Measurements from ENCODE around the gene TNRC18.

The TNRC18 gene

DNA sequence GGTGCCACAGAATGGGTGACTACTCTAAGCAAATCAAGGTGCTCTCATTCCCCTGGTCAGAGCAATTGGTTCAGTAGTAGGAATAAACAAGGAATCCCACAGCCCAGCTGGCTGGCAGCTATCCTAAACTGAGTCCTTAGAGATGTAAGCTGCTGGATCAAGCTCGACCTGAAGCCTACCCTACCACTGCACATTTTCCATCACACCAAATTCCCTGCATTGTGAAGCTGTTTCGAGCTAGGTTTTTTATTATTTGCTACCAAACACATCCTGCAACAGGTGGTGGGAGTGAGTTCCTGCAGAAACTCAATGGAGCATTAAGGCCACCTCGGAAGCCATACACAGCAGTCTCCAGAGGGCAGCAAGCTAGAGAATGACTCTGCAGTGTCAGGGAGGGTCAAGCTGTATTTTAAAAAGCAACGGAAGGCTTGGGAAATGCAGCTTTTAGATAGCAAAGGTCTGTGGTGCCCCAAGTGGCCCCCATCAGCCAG is 33.7 kb upstream of the TNRC18 start:
- Histone ChIP-seq H2BK120ac (ENCODE audit: low read depth, low read length) (no peak overlapping the region), H3K27ac (ENCODE audit: low read depth, low read length) (no peak overlapping the region), H3K4me1 (ENCODE audit: control insufficient read depth, low read depth, low read length) (no peaks in the 10 kb centered on the region), H3K9ac (ENCODE audit: low read length) (no peak overlapping the region), H3K56ac (ENCODE audit: low read length) (no peak overlapping the region), H3K27me3 (ENCODE audit: insufficient read depth, low read length, poor library complexity) (no peaks in the 10 kb centered on the region), H4K5ac (ENCODE audit: low read length) (no peak overlapping the region), H3K4me3 (ENCODE audit: low read length) (no peak overlapping the region), H2BK5ac (ENCODE audit: low read length) (no peak overlapping the region), H2BK15ac (replicated peaks; ENCODE audit: low read depth) (no peak overlapping the region), H3K4ac (ENCODE audit: low read depth, low read length) (no peak overlapping the region), H3K23ac (ENCODE audit: low read length) (no peak overlapping the region), H3K18ac (ENCODE audit: low read length) (no peak overlapping the region), H3K4me2 (ENCODE audit: low read length) (no peak overlapping the region), H2AK5ac (ENCODE audit: low read length) (no peak overlapping the region), H4K8ac (ENCODE audit: low read depth, low read length) (no peak overlapping the region), H3K79me2 (ENCODE audit: control insufficient read depth, insufficient read depth, low read length) (no peaks in the 10 kb centered on the region), H3K79me1 (ENCODE audit: low read length) (no peaks in the 10 kb centered on the region), H3K36me3 (ENCODE audit: control insufficient read depth, insufficient read depth, low read length) (no peaks in the 10 kb centered on the region)
- WGBS (ENCODE audit: extremely low coverage, insufficient coverage, low lambda C conversion rate): no CpG with 5 or more reads among the region's 4 CpGs
- no peak for DNase-seq

DNA sequence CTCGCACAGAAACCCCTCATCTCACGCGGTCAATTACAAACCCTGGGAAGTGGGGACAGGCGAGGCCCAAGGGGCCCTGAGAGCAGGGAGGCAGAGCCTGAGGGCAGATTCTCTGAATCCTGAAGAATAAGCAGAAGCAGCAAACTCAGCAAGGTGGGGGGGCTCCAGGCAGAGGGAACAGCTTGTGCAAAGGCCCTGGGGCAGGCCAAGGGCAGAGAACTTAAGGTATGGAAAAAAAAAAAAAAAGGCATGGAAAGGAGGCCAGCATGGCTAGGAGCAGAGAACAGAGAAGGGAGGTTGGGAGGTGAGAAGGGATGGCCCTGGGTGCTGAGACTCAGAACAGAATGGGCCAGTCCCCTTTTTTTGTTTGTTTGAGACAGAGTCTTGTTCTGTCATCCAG is 32.8 kb upstream of the TNRC18 start:
- DNase-seq: no peak
- no CpG with 5 or more reads among the region's 4 CpGs for WGBS (ENCODE audit: extremely low coverage, insufficient coverage, low lambda C conversion rate)
- Histone ChIP-seq H3K56ac (ENCODE audit: low read length) (no peak overlapping the region), H3K79me1 (ENCODE audit: low read length) (no peaks in the 10 kb centered on the region), H3K4me2 (ENCODE audit: low read length) (no peak overlapping the region), H2BK15ac (replicated peaks; ENCODE audit: low read depth) (no peak overlapping the region), H3K4ac (ENCODE audit: low read depth, low read length) (no peak overlapping the region), H3K27me3 (ENCODE audit: insufficient read depth, low read length, poor library complexity) (no peaks in the 10 kb centered on the region), H3K9ac (ENCODE audit: low read length) (no peak overlapping the region), H3K4me3 (ENCODE audit: low read length) (no peak overlapping the region), H3K79me2 (ENCODE audit: control insufficient read depth, insufficient read depth, low read length) (no peaks in the 10 kb centered on the region), H3K18ac (ENCODE audit: low read length) (no peak overlapping the region), H3K4me1 (ENCODE audit: control insufficient read depth, low read depth, low read length) (no peaks in the 10 kb centered on the region), H3K27ac (ENCODE audit: low read depth, low read length) (no peak overlapping the region), H2AK5ac (ENCODE audit: low read length) (no peak overlapping the region), H4K8ac (ENCODE audit: low read depth, low read length) (no peak overlapping the region), H4K5ac (ENCODE audit: low read length) (no peak overlapping the region), H2BK5ac (ENCODE audit: low read length) (no peak overlapping the region), H2BK120ac (ENCODE audit: low read depth, low read length) (no peak overlapping the region), H3K36me3 (ENCODE audit: control insufficient read depth, insufficient read depth, low read length) (no peaks in the 10 kb centered on the region), H3K23ac (ENCODE audit: low read length) (no peak overlapping the region)

DNA sequence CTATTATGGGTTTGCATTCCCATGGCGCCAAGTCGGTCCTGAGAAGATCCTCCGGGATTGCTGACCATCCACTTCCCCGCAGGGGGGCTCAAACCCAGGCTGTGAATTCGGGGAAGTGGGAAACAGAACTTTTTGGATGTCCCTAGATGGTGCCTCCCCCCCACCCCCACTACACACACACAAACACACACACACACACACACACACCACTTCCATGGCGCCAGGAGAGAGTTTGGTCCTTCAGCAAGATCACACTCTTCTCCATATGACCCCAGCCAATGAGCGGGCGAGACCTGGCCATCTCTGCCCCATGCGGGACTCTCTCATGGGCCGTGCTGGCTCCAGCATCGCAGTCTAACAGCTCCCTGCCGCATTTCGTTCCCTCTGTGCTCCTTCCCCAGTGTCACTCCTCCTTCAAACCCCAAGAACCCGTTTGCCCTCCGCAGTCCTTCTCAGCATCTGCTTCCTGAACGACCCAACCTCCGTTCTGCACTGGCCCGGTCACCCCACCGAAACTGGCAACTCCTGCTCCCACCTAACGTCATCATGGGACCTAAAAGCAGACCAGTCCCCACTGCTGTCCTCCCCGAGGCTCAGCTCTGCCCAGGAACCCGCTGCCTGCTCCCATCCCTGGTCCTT is 32.1 kb upstream of the TNRC18 start:
- WGBS (ENCODE audit: extremely low coverage, insufficient coverage, low lambda C conversion rate): no CpG with 5 or more reads among the region's 22 CpGs
- Histone ChIP-seq H2AK5ac (ENCODE audit: low read length) (no peak overlapping the region), H3K27ac (ENCODE audit: low read depth, low read length) (no peak overlapping the region), H4K8ac (ENCODE audit: low read depth, low read length) (no peak overlapping the region), H3K18ac (ENCODE audit: low read length) (no peak overlapping the region), H3K4me2 (ENCODE audit: low read length) (no peak overlapping the region), H3K4ac (ENCODE audit: low read depth, low read length) (no peak overlapping the region), H2BK120ac (ENCODE audit: low read depth, low read length) (no peak overlapping the region), H3K4me3 (ENCODE audit: low read length) (no peak overlapping the region), H3K36me3 (ENCODE audit: control insufficient read depth, insufficient read depth, low read length) (no peaks in the 10 kb centered on the region), H4K5ac (ENCODE audit: low read length) (no peak overlapping the region), H3K79me2 (ENCODE audit: control insufficient read depth, insufficient read depth, low read length) (no peaks in the 10 kb centered on the region), H2BK5ac (ENCODE audit: low read length) (no peak overlapping the region), H3K27me3 (ENCODE audit: insufficient read depth, low read length, poor library complexity) (no peaks in the 10 kb centered on the region), H3K4me1 (ENCODE audit: control insufficient read depth, low read depth, low read length) (no peaks in the 10 kb centered on the region), H3K23ac (ENCODE audit: low read length) (no peak overlapping the region), H3K56ac (ENCODE audit: low read length) (no peak overlapping the region), H3K9ac (ENCODE audit: low read length) (no peak overlapping the region), H2BK15ac (replicated peaks; ENCODE audit: low read depth) (no peak overlapping the region), H3K79me1 (ENCODE audit: low read length) (no peaks in the 10 kb centered on the region)
- no peak for DNase-seq

DNA sequence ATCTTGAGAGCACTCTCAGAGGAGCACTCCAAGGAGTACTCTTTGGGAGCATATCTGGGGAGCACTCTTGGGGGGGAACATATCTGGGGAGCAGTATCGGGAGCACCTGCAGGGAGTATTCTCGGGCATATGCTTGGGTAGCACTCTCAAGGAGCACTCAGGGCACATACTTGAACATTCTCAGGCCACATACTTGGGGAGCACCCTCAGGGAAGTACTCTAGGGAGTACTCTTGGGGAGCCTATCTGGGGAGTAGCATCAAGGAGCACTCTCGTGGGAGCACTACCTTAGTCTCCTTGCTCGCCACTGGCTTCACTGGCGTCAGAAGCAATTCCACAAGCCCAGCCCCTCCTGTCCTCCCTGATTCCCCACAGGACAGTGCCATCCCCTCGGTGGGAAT is 31.5 kb upstream of the TNRC18 start:
- Histone ChIP-seq H2BK5ac (ENCODE audit: low read length) (no peak overlapping the region), H3K79me1 (ENCODE audit: low read length) (no peaks in the 10 kb centered on the region), H3K79me2 (ENCODE audit: control insufficient read depth, insufficient read depth, low read length) (no peaks in the 10 kb centered on the region), H2BK120ac (ENCODE audit: low read depth, low read length) (no peak overlapping the region), H3K4me3 (ENCODE audit: low read length) (no peak overlapping the region), H3K27ac (ENCODE audit: low read depth, low read length) (no peak overlapping the region), H3K9ac (ENCODE audit: low read length) (no peak overlapping the region), H3K4me1 (ENCODE audit: control insufficient read depth, low read depth, low read length) (no peaks in the 10 kb centered on the region), H3K4me2 (ENCODE audit: low read length) (no peak overlapping the region), H3K36me3 (ENCODE audit: control insufficient read depth, insufficient read depth, low read length) (no peaks in the 10 kb centered on the region), H2AK5ac (ENCODE audit: low read length) (no peak overlapping the region), H4K5ac (ENCODE audit: low read length) (no peak overlapping the region), H3K18ac (ENCODE audit: low read length) (no peak overlapping the region), H3K4ac (ENCODE audit: low read depth, low read length) (no peak overlapping the region), H3K56ac (ENCODE audit: low read length) (no peak overlapping the region), H2BK15ac (replicated peaks; ENCODE audit: low read depth) (no peak overlapping the region), H3K23ac (ENCODE audit: low read length) (no peak overlapping the region), H3K27me3 (ENCODE audit: insufficient read depth, low read length, poor library complexity) (no peaks in the 10 kb centered on the region), H4K8ac (ENCODE audit: low read depth, low read length) (no peak overlapping the region)
- DNase-seq: no peak
- no CpG with 5 or more reads among the region's 6 CpGs for WGBS (ENCODE audit: extremely low coverage, insufficient coverage, low lambda C conversion rate)

DNA sequence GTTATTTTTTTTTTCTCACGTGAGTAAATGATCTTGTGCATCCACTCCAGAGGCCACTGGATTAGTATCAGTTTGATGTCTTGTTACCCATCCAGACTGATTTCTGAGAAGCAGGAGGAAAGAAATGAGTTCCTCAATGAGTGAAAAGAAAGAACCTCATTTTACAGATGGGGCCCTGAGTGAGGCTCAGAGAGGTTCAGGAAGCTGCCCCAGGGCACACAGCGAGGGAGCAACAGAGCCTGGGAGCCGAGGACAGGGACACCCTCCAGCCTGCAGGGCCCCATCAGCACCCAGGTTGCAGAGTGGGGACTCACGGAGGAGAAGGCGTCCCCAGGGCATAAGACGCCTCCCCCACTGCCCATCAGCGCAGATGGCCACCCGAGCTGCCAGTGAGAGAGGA is 30.9 kb upstream of the TNRC18 start:
- no peak overlapping the region for H2AK5ac ChIP-seq (ENCODE audit: low read length)
- WGBS (ENCODE audit: extremely low coverage, insufficient coverage, low lambda C conversion rate): no CpG with 5 or more reads among the region's 8 CpGs
- no peaks in the 10 kb centered on the region for H3K36me3 ChIP-seq (ENCODE audit: control insufficient read depth, insufficient read depth, low read length)

DNA sequence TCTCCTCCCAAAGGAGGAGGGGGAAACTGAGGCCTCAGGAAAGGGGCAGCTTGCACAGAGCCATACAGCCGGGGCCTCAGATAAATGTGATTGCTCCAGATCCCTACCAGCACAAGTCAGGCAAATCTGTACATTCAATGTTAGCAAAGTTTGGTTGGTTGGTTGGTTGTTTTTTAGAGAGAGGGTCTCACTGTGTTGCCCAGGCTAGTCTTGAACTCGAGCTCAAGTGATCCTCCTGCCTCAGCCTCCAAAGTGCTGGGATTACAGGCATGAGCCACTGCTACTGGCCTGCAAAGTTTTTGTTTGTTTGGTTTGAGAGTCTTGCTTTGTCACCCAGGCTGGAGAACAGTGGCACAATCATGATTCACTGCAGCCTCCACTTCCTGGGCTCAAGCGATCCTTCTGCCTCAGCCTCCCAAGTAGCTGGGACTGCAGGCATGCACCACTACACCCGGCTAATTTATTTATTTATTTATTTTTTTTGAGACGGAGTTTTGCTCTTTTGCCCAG is 30.0 kb upstream of the TNRC18 start:
- Histone ChIP-seq H3K4me3 (ENCODE audit: low read length) (no peak overlapping the region), H3K4ac (ENCODE audit: low read depth, low read length) (no peak overlapping the region), H4K5ac (ENCODE audit: low read length) (no peak overlapping the region), H4K8ac (ENCODE audit: low read depth, low read length) (no peak overlapping the region), H3K79me2 (ENCODE audit: control insufficient read depth, insufficient read depth, low read length) (no peaks in the 10 kb centered on the region), H3K9ac (ENCODE audit: low read length) (no peak overlapping the region), H3K36me3 (ENCODE audit: control insufficient read depth, insufficient read depth, low read length) (no peaks in the 10 kb centered on the region), H3K23ac (ENCODE audit: low read length) (no peak overlapping the region), H3K56ac (ENCODE audit: low read length) (no peak overlapping the region), H3K27me3 (ENCODE audit: insufficient read depth, low read length, poor library complexity) (no peaks in the 10 kb centered on the region), H3K27ac (ENCODE audit: low read depth, low read length) (no peak overlapping the region), H3K4me2 (ENCODE audit: low read length) (no peak overlapping the region), H2BK5ac (ENCODE audit: low read length) (no peak overlapping the region), H2BK15ac (replicated peaks; ENCODE audit: low read depth) (no peak overlapping the region), H2AK5ac (ENCODE audit: low read length) (no peak overlapping the region), H3K4me1 (ENCODE audit: control insufficient read depth, low read depth, low read length) (no peaks in the 10 kb centered on the region), H3K18ac (ENCODE audit: low read length) (no peak overlapping the region), H3K79me1 (ENCODE audit: low read length) (no peaks in the 10 kb centered on the region), H2BK120ac (ENCODE audit: low read depth, low read length) (no peak overlapping the region)
- no CpG with 5 or more reads among the region's 5 CpGs for WGBS (ENCODE audit: extremely low coverage, insufficient coverage, low lambda C conversion rate)
- no peak for DNase-seq

More for the DNA sequence above, 30.9 kb upstream of the TNRC18 start:
- H2BK5ac ChIP-seq (ENCODE audit: low read length): no peak overlapping the region
- no peak overlapping the region for H3K4me3 ChIP-seq (ENCODE audit: low read length)
- H3K4me2 ChIP-seq (ENCODE audit: low read length): no peak overlapping the region
- no peak overlapping the region for H3K9ac ChIP-seq (ENCODE audit: low read length)
- DNase-seq: no peak
- H2BK15ac ChIP-seq (replicated peaks; ENCODE audit: low read depth): no peak overlapping the region
- no peak overlapping the region for H3K56ac ChIP-seq (ENCODE audit: low read length)
- no peaks in the 10 kb centered on the region for H3K27me3 ChIP-seq (ENCODE audit: insufficient read depth, low read length, poor library complexity)
- no peak overlapping the region for H3K18ac ChIP-seq (ENCODE audit: low read length)
- no peak overlapping the region for H4K8ac ChIP-seq (ENCODE audit: low read depth, low read length)
- no peak overlapping the region for H2BK120ac ChIP-seq (ENCODE audit: low read depth, low read length)
- H4K5ac ChIP-seq (ENCODE audit: low read length): no peak overlapping the region
- H3K27ac ChIP-seq (ENCODE audit: low read depth, low read length): no peak overlapping the region
- no peak overlapping the region for H3K23ac ChIP-seq (ENCODE audit: low read length)
- H3K4ac ChIP-seq (ENCODE audit: low read depth, low read length): no peak overlapping the region
- H3K4me1 ChIP-seq (ENCODE audit: control insufficient read depth, low read depth, low read length): no peaks in the 10 kb centered on the region
- H3K79me1 ChIP-seq (ENCODE audit: low read length): no peaks in the 10 kb centered on the region
- H3K79me2 ChIP-seq (ENCODE audit: control insufficient read depth, insufficient read depth, low read length): no peaks in the 10 kb centered on the region
